ENCODE results near the gene KLHL5. TPM values are rescaled to one million over a fixed set of nuclear protein-coding genes. Genes with fewer than 3 reads are reported as not detected.

The KLHL5 gene
- total RNA-seq, 1 donor from 2014 or later = 27.3 TPM

GRCh38 chr4:39078829-39079228, 16.8 kb downstream of the KLHL5 start:
- H3K27me3 Mint-ChIP-seq = no peaks in the 10 kb centered on the region
- no peak overlapping the region for H3K27ac Mint-ChIP-seq
- H3K4me3 Mint-ChIP-seq = no peak overlapping the region
- TF ChIP-seq, protein P1, sequence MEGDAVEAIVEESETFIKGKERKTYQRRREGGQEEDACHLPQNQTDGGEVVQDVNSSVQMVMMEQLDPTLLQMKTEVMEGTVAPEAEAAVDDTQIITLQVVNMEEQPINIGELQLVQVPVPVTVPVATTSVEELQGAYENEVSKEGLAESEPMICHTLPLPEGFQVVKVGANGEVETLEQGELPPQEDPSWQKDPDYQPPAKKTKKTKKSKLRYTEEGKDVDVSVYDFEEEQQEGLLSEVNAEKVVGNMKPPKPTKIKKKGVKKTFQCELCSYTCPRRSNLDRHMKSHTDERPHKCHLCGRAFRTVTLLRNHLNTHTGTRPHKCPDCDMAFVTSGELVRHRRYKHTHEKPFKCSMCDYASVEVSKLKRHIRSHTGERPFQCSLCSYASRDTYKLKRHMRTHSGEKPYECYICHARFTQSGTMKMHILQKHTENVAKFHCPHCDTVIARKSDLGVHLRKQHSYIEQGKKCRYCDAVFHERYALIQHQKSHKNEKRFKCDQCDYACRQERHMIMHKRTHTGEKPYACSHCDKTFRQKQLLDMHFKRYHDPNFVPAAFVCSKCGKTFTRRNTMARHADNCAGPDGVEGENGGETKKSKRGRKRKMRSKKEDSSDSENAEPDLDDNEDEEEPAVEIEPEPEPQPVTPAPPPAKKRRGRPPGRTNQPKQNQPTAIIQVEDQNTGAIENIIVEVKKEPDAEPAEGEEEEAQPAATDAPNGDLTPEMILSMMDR (conservative IDR thresholded peaks at IDR 0.05) = no peak
- H3K9me3 Mint-ChIP-seq = no peaks in the 10 kb centered on the region
- no peaks in the 10 kb centered on the region for H3K4me1 Mint-ChIP-seq (ENCODE audit: unreplicated experiment)
- peaks cover 22% of the 10 kb centered on the region for H3K36me3 Mint-ChIP-seq
- no peak for DNase-seq (ENCODE audit: extremely low spot score, unreplicated experiment)

GRCh38 chr4:39083164-39083563, 21.1 kb downstream of the KLHL5 start:
- no peak for DNase-seq (ENCODE audit: extremely low spot score, unreplicated experiment)
- Mint-ChIP-seq H3K4me3 (no peak overlapping the region), H3K27ac (no peak overlapping the region)

GRCh38 chr4:39085891-39086290, 23.9 kb downstream of the KLHL5 start:
- no peaks in the 10 kb centered on the region for H3K27me3 Mint-ChIP-seq
- TF ChIP-seq, protein P1 (conservative IDR thresholded peaks at IDR 0.05) = no peak
- DNase-seq (ENCODE audit: extremely low spot score, unreplicated experiment) = no peak
- H3K27ac Mint-ChIP-seq = no peak overlapping the region
- H3K4me3 Mint-ChIP-seq = no peak overlapping the region
- peaks cover 12% of the 10 kb centered on the region for H3K36me3 Mint-ChIP-seq
- no peaks in the 10 kb centered on the region for H3K9me3 Mint-ChIP-seq
- H3K4me1 Mint-ChIP-seq (ENCODE audit: unreplicated experiment) = no peaks in the 10 kb centered on the region

More at GRCh38 chr4:39083164-39083563, 21.1 kb downstream of the KLHL5 start:
- TF ChIP-seq, protein P1 (conservative IDR thresholded peaks at IDR 0.05) = no peak
- Mint-ChIP-seq H3K4me1 (ENCODE audit: unreplicated experiment) (no peaks in the 10 kb centered on the region), H3K9me3 (no peaks in the 10 kb centered on the region), H3K27me3 (no peaks in the 10 kb centered on the region), H3K36me3 (peaks cover 17% of the 10 kb centered on the region)

DNA sequence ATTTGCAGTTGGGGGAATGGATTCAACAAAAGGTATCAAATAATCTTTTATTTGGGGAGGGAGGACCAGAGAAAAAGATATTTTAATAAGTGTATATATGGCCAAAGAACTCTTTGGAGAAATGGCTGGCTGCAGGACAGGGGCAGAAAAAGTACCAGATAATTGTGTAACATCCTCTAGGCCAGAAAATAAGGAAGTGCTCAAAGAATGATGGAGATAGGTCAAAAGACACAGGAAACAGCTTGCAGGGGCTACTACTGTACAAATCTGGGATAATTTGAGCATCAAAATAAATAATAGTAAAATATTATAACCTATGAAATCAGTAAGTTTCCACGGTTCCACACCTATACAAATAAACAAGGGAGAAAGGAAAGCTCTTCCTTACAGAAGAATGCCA, 34.8 kb downstream of the KLHL5 start:
- no peaks in the 10 kb centered on the region for H3K4me1 Mint-ChIP-seq (ENCODE audit: unreplicated experiment)
- no peaks in the 10 kb centered on the region for H3K36me3 Mint-ChIP-seq
- no peak overlapping the region for H3K27ac Mint-ChIP-seq
- H3K4me3 Mint-ChIP-seq = no peak overlapping the region
- TF ChIP-seq, protein P1 (conservative IDR thresholded peaks at IDR 0.05) = no peak
- no peaks in the 10 kb centered on the region for H3K27me3 Mint-ChIP-seq
- H3K9me3 Mint-ChIP-seq = no peaks in the 10 kb centered on the region
- DNase-seq (ENCODE audit: extremely low spot score, unreplicated experiment) = no peak

- Mint-ChIP-seq H3K27ac (no peak overlapping the region), H3K27me3 (no peaks in the 10 kb centered on the region)
Observed at GRCh38 chr4:39097290-39097689, 35.3 kb downstream of the KLHL5 start.

More at GRCh38 chr4:39097290-39097689, 35.3 kb downstream of the KLHL5 start:
- TF ChIP-seq, protein P1 (conservative IDR thresholded peaks at IDR 0.05) = no peak
- Mint-ChIP-seq H3K4me1 (ENCODE audit: unreplicated experiment) (no peaks in the 10 kb centered on the region), H3K36me3 (no peaks in the 10 kb centered on the region), H3K9me3 (no peaks in the 10 kb centered on the region), H3K4me3 (no peak overlapping the region)
- no peak for DNase-seq (ENCODE audit: extremely low spot score, unreplicated experiment)
